ENCODE measurements around the gene PITPNC1. TPM values are rescaled to one million over a fixed set of nuclear protein-coding genes. Genes with fewer than 3 reads are reported as not detected.
"Not testable (repeated sequence)": the region's sequence is repeated elsewhere in the genome, so short reads cannot be mapped to it uniquely, and the experiment has no call there.

Gene PITPNC1
- total RNA-seq, 1 donor from 2014 or later: 5.4 TPM

- Mint-ChIP-seq H3K4me1 (ENCODE audit: low read depth) (peaks cover 13% of the 10 kb centered on the region), H3K27me3 (ENCODE audit: low read depth) (no peaks in the 10 kb centered on the region), H3K9me3 (ENCODE audit: low read depth) (no peaks in the 10 kb centered on the region), H3K4me3 (ENCODE audit: unreplicated experiment) (no peak overlapping the region), H3K36me3 (ENCODE audit: low read depth) (peaks cover 1% of the 10 kb centered on the region), H3K27ac (ENCODE audit: unreplicated experiment) (no peak overlapping the region)
- DNase-seq (ENCODE audit: low spot score): no peak
- no peak for TF ChIP-seq CTCF (IDR thresholded peaks at IDR 0.05)
Observed at GRCh38 chr17:67403483-67403882, 26.4 kb downstream of the PITPNC1 start.

GRCh38 chr17:67408455-67408830 lies 31.4 kb downstream of the PITPNC1 start:
- not testable (repeated sequence) for H3K36me3 Mint-ChIP-seq (ENCODE audit: low read depth); H3K4me3 Mint-ChIP-seq (ENCODE audit: unreplicated experiment); H3K9me3 Mint-ChIP-seq (ENCODE audit: low read depth); H3K27ac Mint-ChIP-seq (ENCODE audit: unreplicated experiment); DNase-seq (ENCODE audit: low spot score); H3K4me1 Mint-ChIP-seq (ENCODE audit: low read depth); H3K27me3 Mint-ChIP-seq (ENCODE audit: low read depth)

- H3K36me3 Mint-ChIP-seq (ENCODE audit: low read depth): peaks cover 3% of the 10 kb centered on the region
- no peaks in the 10 kb centered on the region for H3K4me1 Mint-ChIP-seq (ENCODE audit: low read depth)
- H3K9me3 Mint-ChIP-seq (ENCODE audit: low read depth): peaks cover 10% of the 10 kb centered on the region
- no peak overlapping the region for H3K27ac Mint-ChIP-seq (ENCODE audit: unreplicated experiment)
- H3K4me3 Mint-ChIP-seq (ENCODE audit: unreplicated experiment): no peak overlapping the region
- no peak for DNase-seq (ENCODE audit: low spot score)
- no peak for TF ChIP-seq CTCF (IDR thresholded peaks at IDR 0.05)
- no peaks in the 10 kb centered on the region for H3K27me3 Mint-ChIP-seq (ENCODE audit: low read depth)
Observed at GRCh38 chr17:67411397-67411796, 34.3 kb downstream of the PITPNC1 start.

- no peaks in the 10 kb centered on the region for H3K27me3 Mint-ChIP-seq (ENCODE audit: low read depth)
- DNase-seq (ENCODE audit: low spot score): no peak
- peaks cover 10% of the 10 kb centered on the region for H3K9me3 Mint-ChIP-seq (ENCODE audit: low read depth)
Observed at GRCh38 chr17:67412032-67412431, 35.0 kb downstream of the PITPNC1 start.

GRCh38 chr17:67412941-67413340 lies 35.9 kb downstream of the PITPNC1 start:
- DNase-seq (ENCODE audit: low spot score): no peak
- no peaks in the 10 kb centered on the region for H3K4me1 Mint-ChIP-seq (ENCODE audit: low read depth)
- H3K36me3 Mint-ChIP-seq (ENCODE audit: low read depth): peaks cover 3% of the 10 kb centered on the region
- H3K4me3 Mint-ChIP-seq (ENCODE audit: unreplicated experiment): no peak overlapping the region
- H3K27me3 Mint-ChIP-seq (ENCODE audit: low read depth): no peaks in the 10 kb centered on the region
- H3K27ac Mint-ChIP-seq (ENCODE audit: unreplicated experiment): no peak overlapping the region
- TF ChIP-seq CTCF (IDR thresholded peaks at IDR 0.05): no peak
- peaks cover 10% of the 10 kb centered on the region for H3K9me3 Mint-ChIP-seq (ENCODE audit: low read depth)

More at GRCh38 chr17:67412032-67412431, 35.0 kb downstream of the PITPNC1 start:
- no peak for TF ChIP-seq CTCF (IDR thresholded peaks at IDR 0.05)
- Mint-ChIP-seq H3K36me3 (ENCODE audit: low read depth) (peaks cover 3% of the 10 kb centered on the region), H3K4me1 (ENCODE audit: low read depth) (no peaks in the 10 kb centered on the region), H3K4me3 (ENCODE audit: unreplicated experiment) (no peak overlapping the region), H3K27ac (ENCODE audit: unreplicated experiment) (no peak overlapping the region)

- Mint-ChIP-seq H3K9me3 (ENCODE audit: low read depth) (peaks cover 10% of the 10 kb centered on the region), H3K4me3 (ENCODE audit: unreplicated experiment) (no peak overlapping the region), H3K27me3 (ENCODE audit: low read depth) (no peaks in the 10 kb centered on the region), H3K36me3 (ENCODE audit: low read depth) (peaks cover 3% of the 10 kb centered on the region), H3K27ac (ENCODE audit: unreplicated experiment) (no peak overlapping the region), H3K4me1 (ENCODE audit: low read depth) (no peaks in the 10 kb centered on the region)
- no peak for DNase-seq (ENCODE audit: low spot score)
- TF ChIP-seq CTCF (IDR thresholded peaks at IDR 0.05): no peak
Observed at GRCh38 chr17:67413388-67413787, 36.3 kb downstream of the PITPNC1 start.
